ENCODE results near the gene WNT5B.

The WNT5B gene

GRCh38 chr12:1696800-1697199, 67.8 kb downstream of the WNT5B start:
- no peak for DNase-seq (ENCODE audit: insufficient read length)
- no peak for FAIRE-seq

More at GRCh38 chr12:1696800-1697199, 67.8 kb downstream of the WNT5B start:
- TF ChIP-seq POLR2A (IDR thresholded peaks at IDR 0.05; ENCODE audit: low read depth, low read length): no peak
- TF ChIP-seq TAF1 (IDR thresholded peaks at IDR 0.05; ENCODE audit: borderline replicate concordance, low read depth, low read length): no peak
- no peak for TF ChIP-seq POLR2AphosphoS5 (IDR thresholded peaks at IDR 0.05; ENCODE audit: low read depth, low read length)

Measured in GM12892 (cell line).